Measurements from ENCODE around the gene EIF3K. TPM values are rescaled to one million over a fixed set of nuclear protein-coding genes. Genes with fewer than 3 reads are reported as not detected.

The EIF3K gene
- total and polyA plus RNA-seq, 10 of the 15 experiments (the other 5 are each of a cell fraction or from before 2014, with no cell fraction given): 330 to 927 (median 436) TPM

DNA sequence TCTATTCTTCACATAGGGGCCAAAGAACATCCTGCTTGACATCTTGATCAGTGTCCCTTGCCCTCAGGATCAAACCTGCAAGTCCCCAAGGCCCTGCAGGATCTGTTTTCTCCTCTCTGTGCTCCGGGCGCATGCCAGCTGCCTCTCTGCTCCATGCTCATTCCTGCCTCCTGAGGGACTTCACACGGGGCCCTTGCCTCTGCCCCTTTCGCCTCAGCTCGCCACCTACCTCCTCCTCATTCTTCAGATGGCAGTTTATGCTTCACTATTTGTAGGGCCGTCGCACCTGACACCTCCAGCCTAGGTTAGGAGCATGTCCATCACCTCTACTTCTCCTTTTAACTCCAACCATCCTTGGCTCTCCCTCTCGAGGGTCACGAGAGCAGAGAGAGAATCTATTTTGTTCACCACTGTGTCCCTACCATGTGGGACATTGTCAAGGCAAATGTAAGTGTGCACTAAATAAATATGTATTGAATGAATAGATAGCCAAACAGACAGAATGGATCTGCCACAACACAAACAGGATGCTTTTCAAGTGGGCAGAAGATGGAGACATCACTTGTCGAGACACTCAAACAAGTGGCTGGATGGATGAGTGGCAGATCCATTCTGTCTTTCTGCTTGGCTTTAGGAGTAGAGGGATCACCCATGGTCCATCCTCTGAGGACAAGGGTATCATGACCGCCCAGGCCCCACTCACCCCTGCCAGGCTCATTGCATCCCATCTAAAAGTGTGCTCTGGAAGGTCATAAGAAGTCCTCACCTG, 58.1 kb downstream of the EIF3K start (continued):
- TF ChIP-seq DPF2 (IDR thresholded peaks at IDR 0.05) (no peak), NR2C1 (IDR thresholded peaks at IDR 0.05) (no peak), CBX3 (IDR thresholded peaks at IDR 0.05; ENCODE audit: borderline replicate concordance, low read depth) (no peak)

DNA sequence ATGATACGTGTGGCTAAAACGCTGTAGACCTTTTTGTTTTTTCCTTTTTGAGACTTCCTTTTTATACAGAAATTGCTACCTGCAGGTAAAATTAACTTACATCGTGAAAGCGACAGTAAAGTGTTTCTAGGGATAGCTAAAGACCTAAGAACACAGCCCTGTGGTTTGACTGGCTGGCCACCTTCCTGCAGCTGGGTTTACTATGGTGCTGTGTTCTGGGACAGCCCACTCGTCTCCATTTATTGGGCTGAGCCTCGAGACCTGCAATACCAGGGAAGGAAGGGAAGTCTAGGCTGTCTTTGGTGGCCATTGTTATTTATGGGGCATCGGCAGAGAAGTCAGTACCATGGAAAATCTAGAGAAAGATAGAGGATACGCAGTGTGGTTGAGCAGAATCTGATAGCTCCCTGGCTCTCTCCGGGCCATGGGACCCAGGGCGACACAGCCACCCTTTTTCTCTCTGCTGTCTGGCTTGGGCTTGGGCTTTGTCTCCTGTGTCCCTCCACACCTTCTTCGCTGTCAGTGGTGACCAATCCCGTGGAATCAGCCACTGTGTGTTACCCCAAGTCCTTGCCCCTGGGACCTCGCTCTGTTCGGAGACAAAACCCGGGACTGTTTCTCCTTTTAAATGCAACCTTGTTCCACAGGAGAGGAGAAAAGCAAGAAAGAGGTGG, 59.4 kb downstream of the EIF3K start:
- Histone ChIP-seq H3K27me3 (replicated peaks in 1 of 2; ENCODE audit: control insufficient read depth in 2 of 2, insufficient read depth in 2 of 2, low read length in 1 of 2) (no peaks in the 10 kb centered on the region), H3K9ac (ENCODE audit: control insufficient read depth, insufficient read depth, low read length) (no peak overlapping the region), H3K79me2 (ENCODE audit: control insufficient read depth, insufficient read depth, low read length) (peaks cover 78% of the 10 kb centered on the region), H3K4me2 (ENCODE audit: control insufficient read depth, insufficient read depth) (no peak overlapping the region), H3K4me3 (no peak overlapping the region), H4K20me1 (ENCODE audit: control insufficient read depth, insufficient read depth) (no peaks in the 10 kb centered on the region; the same call in 1 of the 2 replicates), H3K36me3 (ENCODE audit: control insufficient read depth in 2 of 2, insufficient read depth in 2 of 2, low read length in 1 of 2) (peaks cover 0 to 13% of the 10 kb centered on the region in 2 experiments; a peak in 2 of 4 replicates), H3K27ac (ENCODE audit: control insufficient read depth, insufficient read depth) (0 out of 2 replicates have a peak overlapping the region, but pooled peaks have one; percentile 0), H3K9me3 (replicated peaks; ENCODE audit: control insufficient read depth, insufficient read depth, low read length) (no peaks in the 10 kb centered on the region), H2AFZ (ENCODE audit: control insufficient read depth, low read depth, low read length) (no peak overlapping the region), H3K4me1 (ENCODE audit: control insufficient read depth, insufficient read depth, low read length) (peaks cover 58% of the 10 kb centered on the region)
- ChIA-PET SMC1A (ENCODE audit: uncharacterized antibody, unreplicated experiment) (interaction anchor here (0.5 to 1.0 kb wide), 2 partner anchors 14 to 350 kb away, joined by 3 read pairs; no protein-coding TSS in a partner anchor), POLR2A (no interaction called here), CTCF (no interaction called here), RAD21 (ENCODE audit: unreplicated experiment) (no interaction called here)
- FAIRE-seq (no peak), ATAC-seq (no peak), DNase-seq (ENCODE audit: low read depth, low spot score) (no peak)
- in situ Hi-C loops (cut with MboI) (no loop called here), intact Hi-C loops (cut with micrococcal nuclease; ENCODE audit: unreplicated experiment) (no loop called here)
- no TSS peak for BruUV-seq (replicated peaks)
- 58% methylated on average over 15 of the region's 15 CpGs for WGBS (ENCODE audit: insufficient coverage, insufficient replicate concordance, low lambda C conversion rate, missing lambda C conversion rate)
- TF ChIP-seq, protein P1, sequence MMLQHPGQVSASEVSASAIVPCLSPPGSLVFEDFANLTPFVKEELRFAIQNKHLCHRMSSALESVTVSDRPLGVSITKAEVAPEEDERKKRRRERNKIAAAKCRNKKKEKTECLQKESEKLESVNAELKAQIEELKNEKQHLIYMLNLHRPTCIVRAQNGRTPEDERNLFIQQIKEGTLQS (IDR thresholded peaks at IDR 0.05; ENCODE audit: borderline replicate concordance, extremely low read depth, low read depth, low read length): no peak
- no peak for TF ChIP-seq SRF (IDR thresholded peaks at IDR 0.05; ENCODE audit: low read depth in 2 of 2, low read length in 2 of 2)
- no peak for TF ChIP-seq HCFC1 (IDR thresholded peaks at IDR 0.05; ENCODE audit: low read length)
- no peak for TF ChIP-seq CREM (IDR thresholded peaks at IDR 0.05; ENCODE audit: low read depth)
- TF ChIP-seq TCF12 (IDR thresholded peaks at IDR 0.05; ENCODE audit: low read depth, low read length): no peak
- TF ChIP-seq, protein P2, sequence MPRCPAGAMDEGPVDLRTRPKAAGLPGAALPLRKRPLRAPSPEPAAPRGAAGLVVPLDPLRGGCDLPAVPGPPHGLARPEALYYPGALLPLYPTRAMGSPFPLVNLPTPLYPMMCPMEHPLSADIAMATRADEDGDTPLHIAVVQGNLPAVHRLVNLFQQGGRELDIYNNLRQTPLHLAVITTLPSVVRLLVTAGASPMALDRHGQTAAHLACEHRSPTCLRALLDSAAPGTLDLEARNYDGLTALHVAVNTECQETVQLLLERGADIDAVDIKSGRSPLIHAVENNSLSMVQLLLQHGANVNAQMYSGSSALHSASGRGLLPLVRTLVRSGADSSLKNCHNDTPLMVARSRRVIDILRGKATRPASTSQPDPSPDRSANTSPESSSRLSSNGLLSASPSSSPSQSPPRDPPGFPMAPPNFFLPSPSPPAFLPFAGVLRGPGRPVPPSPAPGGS (IDR thresholded peaks at IDR 0.05; ENCODE audit: borderline replicate concordance, insufficient read depth, low read depth, low read length, poor library complexity, severe bottlenecking): no peak
- TF ChIP-seq, protein P3, sequence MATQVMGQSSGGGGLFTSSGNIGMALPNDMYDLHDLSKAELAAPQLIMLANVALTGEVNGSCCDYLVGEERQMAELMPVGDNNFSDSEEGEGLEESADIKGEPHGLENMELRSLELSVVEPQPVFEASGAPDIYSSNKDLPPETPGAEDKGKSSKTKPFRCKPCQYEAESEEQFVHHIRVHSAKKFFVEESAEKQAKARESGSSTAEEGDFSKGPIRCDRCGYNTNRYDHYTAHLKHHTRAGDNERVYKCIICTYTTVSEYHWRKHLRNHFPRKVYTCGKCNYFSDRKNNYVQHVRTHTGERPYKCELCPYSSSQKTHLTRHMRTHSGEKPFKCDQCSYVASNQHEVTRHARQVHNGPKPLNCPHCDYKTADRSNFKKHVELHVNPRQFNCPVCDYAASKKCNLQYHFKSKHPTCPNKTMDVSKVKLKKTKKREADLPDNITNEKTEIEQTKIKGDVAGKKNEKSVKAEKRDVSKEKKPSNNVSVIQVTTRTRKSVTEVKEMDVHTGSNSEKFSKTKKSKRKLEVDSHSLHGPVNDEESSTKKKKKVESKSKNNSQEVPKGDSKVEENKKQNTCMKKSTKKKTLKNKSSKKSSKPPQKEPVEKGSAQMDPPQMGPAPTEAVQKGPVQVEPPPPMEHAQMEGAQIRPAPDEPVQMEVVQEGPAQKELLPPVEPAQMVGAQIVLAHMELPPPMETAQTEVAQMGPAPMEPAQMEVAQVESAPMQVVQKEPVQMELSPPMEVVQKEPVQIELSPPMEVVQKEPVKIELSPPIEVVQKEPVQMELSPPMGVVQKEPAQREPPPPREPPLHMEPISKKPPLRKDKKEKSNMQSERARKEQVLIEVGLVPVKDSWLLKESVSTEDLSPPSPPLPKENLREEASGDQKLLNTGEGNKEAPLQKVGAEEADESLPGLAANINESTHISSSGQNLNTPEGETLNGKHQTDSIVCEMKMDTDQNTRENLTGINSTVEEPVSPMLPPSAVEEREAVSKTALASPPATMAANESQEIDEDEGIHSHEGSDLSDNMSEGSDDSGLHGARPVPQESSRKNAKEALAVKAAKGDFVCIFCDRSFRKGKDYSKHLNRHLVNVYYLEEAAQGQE (IDR thresholded peaks at IDR 0.05; ENCODE audit: low read depth, low read length): no peak
- no peak for TF ChIP-seq STAT3 (IDR thresholded peaks at IDR 0.05; ENCODE audit: low read depth, low read length)
- TF ChIP-seq SMAD1 (IDR thresholded peaks at IDR 0.05; ENCODE audit: low read depth, partially characterized antibody): no peak
- TF ChIP-seq RELA (IDR thresholded peaks at IDR 0.05; ENCODE audit: borderline replicate concordance, partially characterized antibody): no peak

All from GM12878 (cell line).